GM12878 (cell line): ENCODE results near the gene EHD2. TPM values are rescaled to one million over a fixed set of nuclear protein-coding genes. Genes with fewer than 3 reads are reported as not detected.
A peak's percentile ranks its signal among the peaks of the same experiment; 100 is the strongest.

ENCODE experiments used
- ATAC-seq: fragments of 200-7000 bp; cut with Tn5 transposase; 3 replicates; pipeline ENCODE4 v1.9.1; 2020; ENCODE audit warnings: mild to moderate bottlenecking, moderate library complexity
- BruUV-seq: library from RNA; stranded (reverse); fragments of 400-500 nt; replicated peaks from 2 replicates; lab custom pipeline; 2021; lab: Mats Ljungman, UMichigan
- CTCF ChIA-PET: fragments of 300-600 bp; sonication (Branson Sonifier 250); formaldehyde crosslinking; extraction: SDS; loops from one replicate; lab custom pipeline; 2021; ENCODE audit warnings: inconsistent platforms; lab: Yijun Ruan, JAX
- POLR2A ChIA-PET: fragments of 350-600 bp; formaldehyde crosslinking; extraction: SDS; loops from one replicate; lab custom pipeline; 2021; ENCODE audit warnings: inconsistent platforms; lab: Charles Lee
- RAD21 ChIA-PET: fragments of 300-600 bp; sonication (Branson Sonifier 250); formaldehyde crosslinking; loops from one replicate; lab custom pipeline; 2023; ENCODE audit warnings: antibody characterized with exemption; ENCODE audit not compliant: unreplicated experiment; lab: Charles Lee
- SMC1A ChIA-PET: fragments of 300-600 bp; sonication (Branson Sonifier 250); formaldehyde crosslinking; loops from one replicate; lab custom pipeline; 2023; ENCODE audit not compliant: unreplicated experiment, uncharacterized antibody; lab: Charles Lee
- DNase-seq: peaks from one replicate; pipeline ENCODE4 v3.0.0-alpha.2; 2011; ENCODE audit warnings: low read depth, low spot score
- FAIRE-seq: peaks from 3 replicates; lab custom pipeline; 2011; peaks lifted over from hg19 to GRCh38; lab: Jason Lieb, UNC
- H2AFZ ChIP-seq: 2 replicates; pipeline ENCODE4 v1.6.0; 2011; ENCODE audit warnings: low read depth, low read length, control low read depth; ENCODE audit not compliant: control insufficient read depth
- H3K27ac ChIP-seq: 2 replicates; pipeline ENCODE4 v1.5.1; 2011; ENCODE audit warnings: control low read depth; ENCODE audit not compliant: control insufficient read depth, insufficient read depth
- H3K27me3 ChIP-seq, 2 experiments: replicated peaks in 1 of 2; 2 replicates each; pipeline versions ENCODE4 v1.6.0 to v1.6.1; 2011; ENCODE audit warnings: low read length in 1 of 2; ENCODE audit not compliant: control insufficient read depth in 2 of 2, insufficient read depth in 2 of 2
- H3K36me3 ChIP-seq, 2 experiments: 2 replicates each; pipeline ENCODE4 v1.5.1; 2011; ENCODE audit warnings: low read length in 1 of 2; ENCODE audit not compliant: control insufficient read depth in 2 of 2, insufficient read depth in 2 of 2
- H3K4me1 ChIP-seq: 2 replicates; pipeline ENCODE4 v1.6.1; 2011; ENCODE audit warnings: mild to moderate bottlenecking, low read length, moderate library complexity, mixed read lengths; ENCODE audit not compliant: control insufficient read depth, insufficient read depth
- H3K4me2 ChIP-seq: 2 replicates; pipeline ENCODE4 v1.6.0; 2011; ENCODE audit warnings: control low read depth; ENCODE audit not compliant: control insufficient read depth, insufficient read depth
- H3K4me3 ChIP-seq: fragments of 200-600 bp; sonication (generic); 2 replicates; pipeline ENCODE4 v1.5.1; 2016
- H3K79me2 ChIP-seq: 2 replicates; pipeline ENCODE4 v1.6.0; 2011; ENCODE audit warnings: low read length; ENCODE audit not compliant: control insufficient read depth, insufficient read depth
- H3K9ac ChIP-seq: 2 replicates; pipeline ENCODE4 v1.8.0; 2011; ENCODE audit warnings: low read length, control low read depth, mixed read lengths; ENCODE audit not compliant: control insufficient read depth, insufficient read depth
- H3K9me3 ChIP-seq: replicated peaks from 3 replicates; pipeline ENCODE4 v1.5.1; 2011; ENCODE audit warnings: mild to moderate bottlenecking, low read length; ENCODE audit not compliant: control insufficient read depth, insufficient read depth
- H4K20me1 ChIP-seq: 2 replicates; pipeline ENCODE4 v1.6.0; 2011; ENCODE audit not compliant: control insufficient read depth, insufficient read depth
- CREB1 ChIP-seq: IDR thresholded peaks from 2 replicates; pipeline ENCODE4 v1.6.1; 2012; ENCODE audit warnings: low read depth, mild to moderate bottlenecking, inconsistent platforms
- CUX1 ChIP-seq: IDR thresholded peaks from 2 replicates; pipeline ENCODE4 v1.6.1; 2012; ENCODE audit warnings: improper control_type of control experiment, low read depth, low read length; ENCODE audit not compliant: insufficient replicate concordance
- GATAD2B ChIP-seq: fragments of 450-650 bp; conservative IDR thresholded peaks from 2 replicates; pipeline ENCODE4 v1.6.1; 2017; ENCODE audit warnings: low read depth, mild to moderate bottlenecking, moderate library complexity
- HCFC1 ChIP-seq: fragments of 150-350 bp; IDR thresholded peaks from 2 replicates; pipeline ENCODE4 v1.6.1; 2014; ENCODE audit warnings: low read length
- HDAC6 ChIP-seq: fragments of 200-600 bp; sonication (generic); IDR thresholded peaks from one replicate; pipeline ENCODE4 v1.8.0; 2017; ENCODE audit warnings: antibody characterized with exemption; ENCODE audit not compliant: unreplicated experiment
- NFYB ChIP-seq: IDR thresholded peaks from 2 replicates; pipeline ENCODE4 v1.6.1; 2011; ENCODE audit warnings: low read depth, mild to moderate bottlenecking, low read length, improper control_type of control experiment, moderate library complexity; ENCODE audit not compliant: insufficient read depth
- NR2F1 ChIP-seq: fragments of 450-650 bp; conservative IDR thresholded peaks from 2 replicates; pipeline ENCODE4 v1.6.1; 2017; ENCODE audit warnings: mild to moderate bottlenecking
- POU2F2 ChIP-seq: IDR thresholded peaks from 3 replicates; pipeline ENCODE4 v1.6.1; 2011; ENCODE audit warnings: low read depth, mild to moderate bottlenecking, low read length, borderline replicate concordance
- TAF1 ChIP-seq: IDR thresholded peaks from 2 replicates; pipeline ENCODE4 v1.6.1; 2011; ENCODE audit warnings: mild to moderate bottlenecking, low read depth, low read length, borderline replicate concordance
- TARDBP ChIP-seq: IDR thresholded peaks from 2 replicates; pipeline ENCODE4 v1.6.1; 2016; ENCODE audit warnings: borderline replicate concordance
- WGBS: methylation state at CpG from one replicate; pipeline ENCODE4 v1.1.6; 2016; ENCODE audit warnings: low lambda C conversion rate; ENCODE audit not compliant: insufficient replicate concordance, insufficient coverage; ENCODE audit errors: missing lambda C conversion rate; 5-methylcytosine and 5-hydroxymethylcytosine counted together
- in situ Hi-C: fragments of 300-500 bp; cut with MboI; formaldehyde crosslinking; loops from 9 replicates; pipeline ENCODE4 v1.14.3; 2018; ENCODE audit warnings: mixed read lengths
- intact Hi-C: fragments of 100-400 bp; cut with micrococcal nuclease; formaldehyde crosslinking; loops from one replicate; pipeline ENCODE4 v1.14.2; 2022; ENCODE audit not compliant: unreplicated experiment
- polyA plus RNA-seq, 11 experiments: library from polyadenylated mRNA; depleted of rRNA in 4 of 11; unstranded in 6 of 11; stranded (reverse) in 5 of 11; fragments of >200 nt; fragmentation: Nextera tagmentation in 4 of 11; fragmentation: Illumina TruSeq in 1 of 11; extraction: Ambion mirVana in 4 of 11; extraction: Trizol in 1 of 11; gene quantifications; 1 replicate in 1 of 11; 2 replicates in 10 of 11; pipeline versions ENCODE4 v1.2.1 to v1.2.3, GENCODE V29; 2011 to 2016; ENCODE audit warnings: inconsistent platforms in 2 of 11, missing spikeins in 2 of 11, low read depth in 1 of 11
- total RNA-seq, 4 experiments: library from RNA; depleted of rRNA in 3 of 4; stranded (reverse); fragments of >200 nt in 3 of 4; fragmentation: Illumina TruSeq in 1 of 4; extraction: Trizol in 1 of 4; gene quantifications; 2 replicates each; pipeline versions ENCODE4 v1.2.1 to v1.2.3, GENCODE V29; 2013 to 2021
- TF ChIP-seq, protein P1 (sequence below): IDR thresholded peaks from 2 replicates; pipeline ENCODE4 v1.6.1; 2012; ENCODE audit warnings: low read depth, low read length, improper control_type of control experiment

Gene EHD2
- total and polyA plus RNA-seq, 10 of the 15 experiments (the other 5 are each of a cell fraction or from before 2014, with no cell fraction given), result 0.12 to 0.24 (median 0.23) TPM; not detected in 7

DNA sequence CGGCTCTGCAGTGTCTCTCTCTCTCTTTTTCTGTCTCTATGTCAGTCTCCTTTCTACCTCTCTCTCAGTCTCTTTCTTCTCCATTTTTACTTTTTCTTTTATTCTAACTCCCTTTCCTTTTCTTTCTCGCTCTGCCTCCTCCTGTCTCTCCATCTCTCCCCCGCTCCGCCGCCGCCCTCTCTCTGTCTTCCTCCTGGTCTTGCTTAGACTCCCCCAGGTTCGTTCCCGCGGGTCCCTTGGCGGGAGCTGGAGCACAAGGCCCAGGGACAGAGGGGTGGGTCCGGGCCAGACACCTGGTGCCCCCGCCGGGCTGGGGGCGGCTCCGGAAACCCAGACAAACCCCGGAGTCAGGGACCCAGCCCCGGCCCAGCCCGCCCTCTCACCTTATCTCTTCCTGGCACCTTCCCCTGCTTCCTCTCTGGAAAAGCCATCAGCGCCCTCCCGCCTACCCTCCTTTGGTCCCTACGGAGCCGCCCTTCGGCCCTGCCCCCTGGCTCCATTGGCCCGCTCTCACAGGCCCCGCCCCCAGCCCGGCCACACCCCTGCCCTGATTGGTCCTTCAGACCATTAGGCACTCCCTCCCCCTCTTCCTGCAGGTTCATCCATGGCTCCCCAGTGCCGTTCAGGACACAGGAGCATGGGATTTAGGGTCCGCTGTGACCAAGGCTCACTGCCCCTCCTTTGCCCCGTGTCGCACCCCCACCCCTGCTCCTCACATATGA lies 16.7 kb downstream of the EHD2 start:
- no peaks in the 10 kb centered on the region for H3K4me1 ChIP-seq
- ChIA-PET CTCF (interaction anchor here (0.7 kb wide), 1 partner anchor 296 kb away, joined by 3 read pairs; no protein-coding TSS in a partner anchor), POLR2A (no interaction called here), RAD21 (no interaction called here), SMC1A (no interaction called here)
- no TSS peak for BruUV-seq
- no peaks in the 10 kb centered on the region for H4K20me1 ChIP-seq
- H3K27ac ChIP-seq, result no peak overlapping the region
- peak overlapping the region; percentile 17; the same call in 1 of the 2 replicates for H3K4me2 ChIP-seq
- H3K9me3 ChIP-seq, result no peaks in the 10 kb centered on the region; the same call in 2 of the 3 replicates
- intact Hi-C loops, result no loop called here
- H3K27me3 ChIP-seq, result 0 out of 4 replicates have a peak, but pooled peaks cover 0 to 2% of the 10 kb centered on the region in 2 experiments
- ATAC-seq (peak; percentile 77), DNase-seq (no peak), FAIRE-seq (no peak)
- no peak overlapping the region for H2AFZ ChIP-seq
- no peak overlapping the region for H3K9ac ChIP-seq
- H3K36me3 ChIP-seq, result no peaks in the 10 kb centered on the region
- in situ Hi-C loops, result no loop called here
- 12% methylated on average over 22 of the region's 30 CpGs for WGBS
- TF ChIP-seq TAF1 (no peak), NFYB (peak; percentile 26; the same call in 1 of the 2 replicates)
- H3K79me2 ChIP-seq, result no peaks in the 10 kb centered on the region
- H3K4me3 ChIP-seq, result no peak overlapping the region

GRCh38 chr19:47730521-47730889 lies 17.3 kb downstream of the EHD2 start:
- RAD21 ChIA-PET, result no interaction called here
- H3K27ac ChIP-seq, result no peak overlapping the region
- SMC1A ChIA-PET, result no interaction called here
- in situ Hi-C loops, result no loop called here
- H2AFZ ChIP-seq, result no peak overlapping the region
- ATAC-seq, result no peak
- no peaks in the 10 kb centered on the region; the same call in 2 of the 3 replicates for H3K9me3 ChIP-seq
- 0 out of 4 replicates have a peak, but pooled peaks cover 0 to 2% of the 10 kb centered on the region in 2 experiments for H3K27me3 ChIP-seq
- no peaks in the 10 kb centered on the region for H3K4me1 ChIP-seq
- no peak overlapping the region for H3K4me2 ChIP-seq
- 66% methylated on average over 8 of the region's 8 CpGs for WGBS
- TF ChIP-seq GATAD2B (no peak), CUX1 (no peak), HCFC1 (no peak), NR2F1 (no peak), TARDBP (no peak), POU2F2 (no peak), CREB1 (no peak), HDAC6 (no peak)
- TF ChIP-seq, protein P1, sequence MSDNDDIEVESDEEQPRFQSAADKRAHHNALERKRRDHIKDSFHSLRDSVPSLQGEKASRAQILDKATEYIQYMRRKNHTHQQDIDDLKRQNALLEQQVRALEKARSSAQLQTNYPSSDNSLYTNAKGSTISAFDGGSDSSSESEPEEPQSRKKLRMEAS, result no peak
- CTCF ChIA-PET, result no interaction called here
- H3K4me3 ChIP-seq, result no peak overlapping the region
- no peaks in the 10 kb centered on the region for H4K20me1 ChIP-seq
- H3K9ac ChIP-seq, result no peak overlapping the region
- intact Hi-C loops, result no loop called here
- BruUV-seq, result no TSS peak
- H3K79me2 ChIP-seq, result no peaks in the 10 kb centered on the region
- H3K36me3 ChIP-seq, result no peaks in the 10 kb centered on the region
- POLR2A ChIA-PET, result no interaction called here
- no peak for DNase-seq
- FAIRE-seq, result no peak
